ENCODE results near the gene NDUFS5.
A peak's percentile ranks its signal among the peaks of the same experiment; 100 is the strongest.

NDUFS5 gene

DNA sequence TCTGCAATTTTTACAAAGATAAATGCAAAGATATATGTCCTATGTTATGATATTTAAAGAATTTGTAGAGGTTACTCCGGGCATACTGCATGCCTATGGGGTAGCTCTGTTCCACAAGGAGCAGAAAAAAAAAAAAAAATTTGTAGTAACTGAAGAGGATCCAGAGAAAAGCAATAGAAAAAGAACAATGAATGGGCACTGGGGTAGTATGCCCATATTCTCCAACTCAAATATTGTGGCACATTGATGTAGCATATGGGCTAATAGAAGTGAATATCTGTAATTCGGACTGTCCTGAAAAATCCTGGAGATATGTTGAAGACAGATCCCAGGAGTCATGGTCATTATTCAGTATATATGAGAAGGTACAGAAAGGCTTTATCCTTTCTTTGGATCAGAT, 36.2 kb upstream of the NDUFS5 start:
- DNase-seq, result no peak
- peak overlapping the region; percentile 86; the same call in 1 of the 2 replicates for H3K4me2 ChIP-seq (ENCODE audit: low read depth, low read length)
- H3K79me2 ChIP-seq (ENCODE audit: low read length), result peaks cover 38% of the 10 kb centered on the region
- H3K9ac ChIP-seq (ENCODE audit: low read length), result no peak overlapping the region
- H3K4me3 ChIP-seq (ENCODE audit: low read length), result no peak overlapping the region
- H3K9me2 ChIP-seq (replicated peaks; ENCODE audit: insufficient read depth, low read length), result no peaks in the 10 kb centered on the region
- peaks cover 4% of the 10 kb centered on the region; the same call in 1 of the 2 replicates for H3F3A ChIP-seq (ENCODE audit: insufficient read depth, low read length)
- peak overlapping the region; percentile 61; the same call in 1 of the 2 replicates for H2AFZ ChIP-seq (ENCODE audit: low read length)
- TF ChIP-seq, protein P1, sequence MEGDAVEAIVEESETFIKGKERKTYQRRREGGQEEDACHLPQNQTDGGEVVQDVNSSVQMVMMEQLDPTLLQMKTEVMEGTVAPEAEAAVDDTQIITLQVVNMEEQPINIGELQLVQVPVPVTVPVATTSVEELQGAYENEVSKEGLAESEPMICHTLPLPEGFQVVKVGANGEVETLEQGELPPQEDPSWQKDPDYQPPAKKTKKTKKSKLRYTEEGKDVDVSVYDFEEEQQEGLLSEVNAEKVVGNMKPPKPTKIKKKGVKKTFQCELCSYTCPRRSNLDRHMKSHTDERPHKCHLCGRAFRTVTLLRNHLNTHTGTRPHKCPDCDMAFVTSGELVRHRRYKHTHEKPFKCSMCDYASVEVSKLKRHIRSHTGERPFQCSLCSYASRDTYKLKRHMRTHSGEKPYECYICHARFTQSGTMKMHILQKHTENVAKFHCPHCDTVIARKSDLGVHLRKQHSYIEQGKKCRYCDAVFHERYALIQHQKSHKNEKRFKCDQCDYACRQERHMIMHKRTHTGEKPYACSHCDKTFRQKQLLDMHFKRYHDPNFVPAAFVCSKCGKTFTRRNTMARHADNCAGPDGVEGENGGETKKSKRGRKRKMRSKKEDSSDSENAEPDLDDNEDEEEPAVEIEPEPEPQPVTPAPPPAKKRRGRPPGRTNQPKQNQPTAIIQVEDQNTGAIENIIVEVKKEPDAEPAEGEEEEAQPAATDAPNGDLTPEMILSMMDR (IDR thresholded peaks at IDR 0.05; ENCODE audit: low read length), result no peak
- H3K4me1 ChIP-seq (ENCODE audit: low read length), result peaks cover 14% of the 10 kb centered on the region
- H3K27me3 ChIP-seq (replicated peaks; ENCODE audit: insufficient read depth, low read length), result no peaks in the 10 kb centered on the region
- H4K20me1 ChIP-seq (ENCODE audit: insufficient read depth, low read length), result no peaks in the 10 kb centered on the region
- 0 out of 2 replicates have a peak, but pooled peaks cover under 1% of the 10 kb centered on the region for H3K36me3 ChIP-seq (replicated peaks; ENCODE audit: insufficient read depth, low read length)
- H3K9me3 ChIP-seq (replicated peaks; ENCODE audit: insufficient read depth, low read length), result no peaks in the 10 kb centered on the region
- H3K27ac ChIP-seq (ENCODE audit: low read length), result no peak overlapping the region

DNA sequence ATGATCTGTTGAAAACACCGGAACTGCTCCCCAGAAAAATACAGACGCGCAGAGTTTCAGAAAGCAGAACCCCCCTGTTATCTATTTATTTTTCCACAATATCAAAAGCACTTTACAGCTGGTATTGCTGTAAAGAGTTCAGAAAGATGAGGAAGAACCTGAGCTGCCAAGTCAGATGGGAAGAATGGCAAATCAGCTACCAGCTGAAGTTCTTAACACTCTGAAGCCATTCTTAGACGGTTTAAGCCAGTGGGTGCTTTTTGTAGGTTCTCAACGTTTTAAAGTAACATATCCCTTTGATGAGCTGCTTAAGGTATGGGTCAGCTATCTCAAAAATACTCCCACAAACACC, 35.8 kb upstream of the NDUFS5 start:
- peak overlapping the region; percentile 47; the same call in 1 of the 2 replicates for H3K27ac ChIP-seq (ENCODE audit: low read length)

GRCh38 chr1:38990738-38991637, 35.2 kb upstream of the NDUFS5 start, which contains the start of gene AKIRIN1:
Gene AKIRIN1 (plus strand): TSS chr1:38991276. CDS start chr1:38991381, 105 bp downstream.
- Histone ChIP-seq H3K36me3 (replicated peaks; ENCODE audit: insufficient read depth, low read length) (0 out of 2 replicates have a peak, but pooled peaks cover 3% of the 10 kb centered on the region), H3K9me2 (replicated peaks; ENCODE audit: insufficient read depth, low read length) (no peaks in the 10 kb centered on the region), H3K79me2 (ENCODE audit: low read length) (peaks cover 48% of the 10 kb centered on the region), H3K9me3 (replicated peaks; ENCODE audit: insufficient read depth, low read length) (no peaks in the 10 kb centered on the region), H3K4me3 (ENCODE audit: low read length) (peak within 1 kb of the TSS; percentile 82), H3F3A (ENCODE audit: insufficient read depth, low read length) (peaks cover 4% of the 10 kb centered on the region; the same call in 1 of the 2 replicates), H2AFZ (ENCODE audit: low read length) (peak within 1 kb of the TSS; percentile 61), H3K27me3 (replicated peaks; ENCODE audit: insufficient read depth, low read length) (no peaks in the 10 kb centered on the region), H4K20me1 (ENCODE audit: insufficient read depth, low read length) (no peaks in the 10 kb centered on the region), H3K9ac (ENCODE audit: low read length) (peak within 1 kb of the TSS; percentile 80), H3K27ac (ENCODE audit: low read length) (peak within 1 kb of the TSS; percentile 47), H3K4me2 (ENCODE audit: low read depth, low read length) (peak within 1 kb of the TSS; percentile 94), H3K4me1 (ENCODE audit: low read length) (peaks cover 17% of the 10 kb centered on the region)
- TF ChIP-seq EZH2 (optimal IDR thresholded peaks at IDR 0.05; ENCODE audit: low read depth, low read length) (no peak), EZH2phosphoT487 (IDR thresholded peaks at IDR 0.05; ENCODE audit: low read length) (no peak)
- TF ChIP-seq, protein P1 (IDR thresholded peaks at IDR 0.05; ENCODE audit: low read length), result no peak
- DNase-seq, result peak; percentile 97

More for the DNA sequence above, 35.8 kb upstream of the NDUFS5 start:
- Histone ChIP-seq H4K20me1 (ENCODE audit: insufficient read depth, low read length) (no peaks in the 10 kb centered on the region), H3F3A (ENCODE audit: insufficient read depth, low read length) (peaks cover 4% of the 10 kb centered on the region; the same call in 1 of the 2 replicates), H2AFZ (ENCODE audit: low read length) (peak overlapping the region; percentile 61), H3K9me3 (replicated peaks; ENCODE audit: insufficient read depth, low read length) (no peaks in the 10 kb centered on the region), H3K4me1 (ENCODE audit: low read length) (peaks cover 14% of the 10 kb centered on the region), H3K4me2 (ENCODE audit: low read depth, low read length) (peak overlapping the region; percentile 86), H3K4me3 (ENCODE audit: low read length) (peak overlapping the region; percentile 73; the same call in 1 of the 2 replicates), H3K9ac (ENCODE audit: low read length) (peak overlapping the region; percentile 75), H3K27me3 (replicated peaks; ENCODE audit: insufficient read depth, low read length) (no peaks in the 10 kb centered on the region), H3K36me3 (replicated peaks; ENCODE audit: insufficient read depth, low read length) (0 out of 2 replicates have a peak, but pooled peaks cover 3% of the 10 kb centered on the region), H3K79me2 (ENCODE audit: low read length) (peaks cover 42% of the 10 kb centered on the region), H3K9me2 (replicated peaks; ENCODE audit: insufficient read depth, low read length) (no peaks in the 10 kb centered on the region)
- no peak for TF ChIP-seq EZH2phosphoT487 (IDR thresholded peaks at IDR 0.05; ENCODE audit: low read length)
- no peak for TF ChIP-seq EZH2 (optimal IDR thresholded peaks at IDR 0.05; ENCODE audit: low read depth, low read length)
- TF ChIP-seq, protein P1 (IDR thresholded peaks at IDR 0.05; ENCODE audit: low read length), result no peak
- no peak for DNase-seq

All from MM.1S (cell line).